HCEC 1CT (cell line): ENCODE data around the gene RNF17.
A peak's percentile ranks its signal among the peaks of the same experiment; 100 is the strongest.
"Not testable (repeated sequence)": the region's sequence is repeated elsewhere in the genome, so short reads cannot be mapped to it uniquely, and the experiment has no call there.

ENCODE experiments used
- DNase-seq: peaks from one replicate; pipeline ENCODE4 v3.0.0-alpha.2; 2017

Gene RNF17

GRCh38 chr13:24763596-24764275, at the start of gene RNF17:
Gene RNF17 (plus strand): TSS chr13:24764169. CDS start chr13:24764204, 35 bp downstream.
- no peak for DNase-seq

GRCh38 chr13:24716011-24716410, 48.0 kb upstream of the RNF17 start:
- no peak for DNase-seq

DNA sequence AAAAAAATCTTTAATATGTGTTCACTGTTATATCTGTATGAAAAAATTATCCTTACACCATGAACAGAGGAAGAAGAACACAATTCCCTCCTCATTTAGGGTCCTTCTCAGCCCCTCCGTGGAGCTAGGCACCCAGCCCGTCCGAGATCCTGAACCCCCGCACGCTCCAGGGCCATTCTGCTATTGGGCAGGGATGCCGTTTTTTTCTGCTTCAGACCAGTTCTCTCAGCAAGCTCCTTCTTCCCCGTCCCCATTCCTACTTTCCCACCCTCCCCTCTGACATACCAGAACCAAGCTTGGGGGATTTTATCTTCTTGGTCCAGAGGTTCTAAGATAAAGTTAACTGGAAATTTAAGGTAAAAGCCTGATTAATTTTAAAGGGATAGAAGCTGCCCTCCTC, 47.5 kb upstream of the RNF17 start:
- DNase-seq, result no peak

DNA sequence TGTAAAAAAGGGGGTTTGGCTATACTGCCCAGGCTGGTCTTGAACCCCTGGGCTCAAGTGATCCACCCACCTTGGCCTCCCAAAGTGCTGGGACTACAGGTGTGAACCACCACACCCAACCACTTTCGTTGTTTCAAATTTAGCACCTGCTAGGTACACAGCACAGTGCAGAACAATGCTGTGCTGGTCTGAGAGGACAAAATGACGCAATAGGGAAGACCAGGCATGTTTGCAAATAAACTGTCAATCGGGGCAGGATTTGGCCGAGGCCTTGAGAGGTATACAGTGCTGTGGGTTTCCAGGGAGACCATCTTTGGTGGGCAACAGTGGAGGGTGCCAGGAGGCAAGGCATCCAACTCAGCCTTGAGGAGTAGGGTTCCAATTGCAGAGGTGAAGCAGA, 46.8 kb upstream of the RNF17 start:
- no peak for DNase-seq

DNA sequence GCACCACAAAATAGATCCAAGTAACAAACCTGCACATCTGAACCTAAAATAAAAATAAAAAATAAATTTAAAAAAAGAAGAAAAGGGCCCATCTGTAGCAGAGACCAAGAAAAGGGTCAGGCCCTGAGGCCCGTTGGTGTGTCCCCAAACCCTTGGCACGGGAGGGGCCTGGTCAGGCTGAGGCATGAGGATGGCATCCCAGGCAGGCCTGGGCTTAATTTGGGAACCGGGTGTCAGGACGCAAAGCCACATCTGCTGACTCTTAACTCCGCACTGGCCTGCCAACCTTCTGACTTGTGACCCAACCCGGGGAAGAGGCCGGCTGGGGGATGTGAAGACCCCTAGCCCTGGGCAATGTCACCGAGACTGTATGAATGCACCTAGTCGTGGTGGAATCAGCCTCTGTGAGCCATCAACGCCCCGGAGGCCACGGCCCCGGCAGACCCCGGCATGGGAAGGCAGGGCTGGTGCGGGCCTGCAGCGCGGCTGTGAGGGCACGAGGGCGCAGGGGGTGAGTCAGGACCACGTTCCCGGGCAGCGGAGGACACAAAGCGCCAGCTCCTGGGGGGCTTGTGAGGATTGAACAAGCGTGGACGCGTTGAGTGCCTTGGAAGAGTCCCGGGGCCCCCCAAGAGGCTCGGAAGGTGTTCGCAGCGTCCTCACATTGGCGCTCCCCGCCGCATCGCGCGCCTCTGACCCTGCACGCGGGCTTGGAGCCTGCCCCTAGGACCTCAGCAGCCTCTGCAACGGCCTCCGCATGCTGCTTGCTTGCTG, 45.6 kb upstream of the RNF17 start:
- DNase-seq, result no peak

DNA sequence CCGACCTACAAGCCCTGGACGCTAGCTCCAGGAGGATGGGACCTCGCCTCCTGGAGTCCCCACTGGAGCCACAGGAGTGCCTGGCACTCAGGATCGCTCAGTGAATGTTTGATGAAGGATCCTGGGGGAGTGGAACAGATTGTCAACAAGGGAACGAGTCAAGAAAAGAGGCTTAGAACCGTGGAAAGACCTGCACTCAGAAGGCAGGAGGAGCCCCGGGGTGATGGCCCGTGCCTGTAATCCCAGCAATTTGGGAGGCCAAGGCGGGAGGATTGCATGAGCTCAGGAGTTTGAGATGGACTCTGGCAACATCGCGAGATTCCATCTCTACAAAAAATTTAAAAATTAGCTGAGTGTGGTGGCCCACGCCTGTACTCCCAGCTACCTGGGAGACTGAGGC, 44.8 kb upstream of the RNF17 start:
- DNase-seq, result no peak

DNA sequence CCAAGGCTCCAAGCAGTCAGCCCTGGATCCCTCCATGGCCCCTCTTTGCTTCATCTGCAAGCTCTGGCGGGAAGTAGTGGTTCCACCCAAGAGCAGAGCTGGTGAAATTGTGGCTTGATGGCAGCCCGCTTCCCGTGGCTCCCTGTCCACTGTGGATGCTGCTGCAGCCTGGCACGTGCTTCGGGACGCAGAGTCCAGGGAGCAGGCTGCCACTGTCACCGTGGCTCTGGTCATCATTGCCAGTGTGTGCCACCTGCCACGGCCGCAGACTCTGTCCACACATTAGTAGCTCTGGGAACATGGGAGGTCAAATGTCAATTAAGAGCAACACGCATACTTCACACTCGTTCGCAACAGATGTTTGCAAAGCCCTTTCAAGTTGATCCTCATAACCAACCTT, 40.8 kb upstream of the RNF17 start:
- no peak for DNase-seq

- DNase-seq, result no peak
Observed at GRCh38 chr13:24724714-24725113, 39.3 kb upstream of the RNF17 start.

DNA sequence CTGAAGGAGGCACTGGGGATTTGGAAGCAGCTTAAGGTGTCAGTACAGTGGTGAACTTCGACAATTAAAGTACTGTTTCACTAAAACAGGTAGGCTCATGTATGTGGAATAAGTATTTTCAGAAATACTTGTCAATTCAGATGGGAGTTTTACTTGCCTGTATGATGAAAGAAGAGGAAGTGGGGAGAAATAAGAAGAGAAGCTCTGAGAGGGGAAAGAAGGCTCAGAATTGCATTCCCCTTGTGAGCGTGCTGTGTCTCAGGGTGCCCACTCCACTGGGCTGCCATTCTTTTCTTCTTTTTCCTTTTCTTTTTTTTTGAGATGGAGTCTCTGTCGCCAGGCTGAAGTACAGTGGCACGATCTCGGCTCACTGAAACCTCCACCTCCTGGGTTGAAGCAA, 38.6 kb upstream of the RNF17 start:
- DNase-seq, result no peak

DNA sequence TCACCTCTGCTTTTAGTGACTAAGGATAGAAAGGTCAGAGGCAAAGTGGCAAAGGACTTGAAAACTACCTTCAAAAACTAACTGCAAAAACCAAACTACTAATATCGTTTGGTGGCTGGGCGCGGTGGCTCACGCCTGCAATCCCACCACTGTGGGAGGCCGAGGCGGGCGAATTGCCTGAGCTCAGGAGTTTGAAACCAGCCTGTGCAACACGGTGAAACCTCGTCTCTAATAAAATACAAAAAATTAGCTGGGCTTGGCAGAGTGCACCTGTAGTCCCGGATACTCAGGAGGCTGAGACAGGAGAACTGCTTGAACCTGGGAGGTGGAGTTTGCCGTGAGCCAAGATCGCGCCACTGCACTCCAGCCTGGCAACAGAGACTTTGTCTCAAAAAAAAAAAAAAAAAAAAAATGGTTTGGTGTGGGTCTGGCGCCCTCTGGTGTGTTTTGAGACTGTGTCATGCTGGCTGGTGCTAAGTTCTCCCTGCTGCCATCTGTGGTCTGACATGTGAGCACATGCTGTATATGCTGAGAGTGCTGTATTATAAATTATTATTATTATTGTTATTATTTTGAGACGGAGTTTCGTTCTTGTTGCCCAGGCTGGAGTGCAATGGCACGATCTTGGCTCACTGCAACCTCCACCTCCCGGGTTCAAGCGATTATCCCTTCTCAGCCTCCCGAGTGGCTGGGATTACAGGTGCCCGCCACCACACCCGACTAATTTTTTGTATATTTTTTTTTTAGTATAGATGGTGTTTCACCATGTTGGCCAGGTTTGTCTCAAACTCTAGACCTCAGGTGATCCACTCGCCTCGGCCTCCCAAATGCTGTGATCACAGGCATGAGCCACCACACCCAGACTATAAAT, 36.0 kb upstream of the RNF17 start:
- DNase-seq, result peak; percentile 77

GRCh38 chr13:24730873-24731567, 32.9 kb upstream of the RNF17 start:
- DNase-seq, result not testable (repeated sequence)

DNA sequence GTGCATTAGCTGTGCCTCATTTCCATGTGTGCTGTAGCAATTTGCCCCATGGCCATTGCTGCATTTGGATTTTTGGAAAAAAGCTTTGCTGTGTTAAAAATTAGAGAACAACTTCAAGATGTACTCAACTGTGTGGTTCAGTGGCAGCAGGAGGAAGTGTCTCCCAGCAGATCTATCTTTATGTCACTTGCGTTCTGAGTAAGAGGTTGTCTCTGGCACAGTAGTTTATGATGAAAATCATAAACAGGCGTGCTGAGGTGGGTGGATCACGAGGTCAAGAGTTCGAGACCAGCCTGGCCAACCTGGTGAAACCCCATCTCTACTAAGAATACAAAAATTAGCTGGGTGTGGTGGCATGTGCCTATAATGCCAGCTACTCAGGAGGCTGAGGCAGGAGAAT, 29.0 kb upstream of the RNF17 start:
- DNase-seq, result no peak

- DNase-seq, result no peak
Observed at GRCh38 chr13:24737042-24737441, 26.9 kb upstream of the RNF17 start.

DNA sequence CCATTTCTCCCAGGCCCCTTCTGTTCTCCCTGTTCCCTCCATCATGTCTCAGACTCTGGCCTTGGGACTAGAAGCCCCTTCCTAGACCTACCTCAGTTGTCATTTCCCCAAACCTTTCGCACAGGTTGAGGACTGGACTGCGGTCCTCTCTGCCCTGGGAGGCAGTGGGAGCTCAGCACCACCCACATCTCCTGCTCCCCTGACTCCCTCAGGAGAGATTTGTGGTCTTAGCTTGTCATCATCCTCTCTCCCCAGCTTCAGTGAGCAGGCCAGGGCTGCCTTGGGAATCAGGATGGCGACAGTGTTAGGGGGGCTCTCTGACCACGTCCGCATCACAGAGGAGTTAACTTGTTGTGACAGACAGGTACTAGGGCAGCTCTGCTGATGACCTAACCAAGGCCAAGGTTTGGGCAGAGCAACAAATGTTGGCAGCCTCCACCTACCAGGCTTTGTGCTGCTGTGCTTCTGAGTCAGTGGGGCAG, 25.6 kb upstream of the RNF17 start:
- DNase-seq, result no peak

DNA sequence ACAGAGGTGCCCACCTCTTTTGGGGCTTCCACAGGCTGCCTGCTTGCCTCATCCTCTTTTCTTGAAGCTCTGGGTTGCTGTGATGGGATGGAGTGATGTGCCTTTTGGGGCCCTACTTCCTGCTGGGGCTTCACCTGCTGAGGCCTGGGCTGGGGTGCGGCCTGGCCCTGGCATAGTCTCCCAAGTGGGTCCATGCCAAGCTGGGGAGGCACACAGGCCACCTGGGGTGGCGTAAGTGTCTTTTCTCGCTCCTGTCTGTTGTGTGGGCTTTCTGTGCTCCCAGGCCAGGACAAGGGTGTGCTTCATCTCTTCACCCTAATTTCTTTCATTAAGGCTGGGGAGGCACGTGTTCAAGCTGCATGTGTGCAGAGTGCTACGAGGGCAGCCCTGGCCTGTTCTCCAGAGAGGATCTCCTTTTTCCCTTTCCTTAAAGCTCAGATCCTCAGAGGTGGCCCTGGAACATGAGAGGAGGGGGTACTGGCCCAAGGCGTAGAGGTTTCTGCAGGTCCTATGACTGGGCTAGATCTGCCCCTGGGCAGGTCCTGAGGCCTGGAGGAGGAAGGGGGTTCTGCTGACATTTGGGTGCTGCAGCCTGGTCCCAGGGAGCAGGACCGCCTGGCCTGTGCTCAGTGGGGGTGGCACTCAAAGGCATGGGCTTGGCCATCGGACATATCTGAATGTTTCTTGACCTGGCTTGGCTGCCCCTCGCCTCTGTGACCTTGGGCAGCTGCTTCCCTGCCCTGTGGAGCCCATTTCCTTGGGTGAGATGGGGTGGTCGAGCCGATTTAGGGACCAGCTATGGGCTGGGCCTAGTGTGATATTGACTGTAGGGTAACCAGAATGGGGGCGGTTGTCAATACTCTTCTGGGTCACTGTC, 23.7 kb upstream of the RNF17 start:
- no peak for DNase-seq

DNA sequence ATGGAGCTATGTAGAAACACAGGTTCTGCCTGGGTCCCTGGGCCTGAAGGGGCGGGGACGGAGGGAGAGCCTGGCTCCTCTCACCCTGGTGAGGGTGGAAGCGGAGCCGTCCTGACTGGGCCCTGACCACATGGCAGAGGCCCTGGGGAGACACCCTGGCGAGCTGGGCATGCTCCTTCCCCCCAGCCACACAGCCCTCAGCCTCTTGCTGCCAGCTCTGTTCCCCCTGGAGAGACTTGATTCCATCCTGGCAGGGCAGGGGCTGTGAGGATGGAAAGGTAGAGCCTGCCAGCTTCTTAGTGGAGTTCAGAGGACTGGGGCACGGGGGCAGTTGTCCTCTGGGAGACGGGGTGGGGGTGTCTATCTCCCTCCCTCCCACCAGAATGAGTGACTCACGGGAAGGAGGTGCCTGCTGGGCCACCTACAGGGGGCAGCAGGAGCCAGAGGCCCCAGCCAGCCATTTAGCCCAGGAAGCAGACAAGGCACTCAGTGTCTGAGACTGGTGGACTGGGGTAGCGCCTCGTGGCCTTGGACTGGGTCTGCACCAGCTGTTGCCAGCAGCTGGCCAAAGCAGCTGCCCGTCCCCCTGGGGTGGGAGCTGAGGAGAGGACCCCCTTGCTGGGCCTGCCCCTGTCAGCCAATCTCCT, 22.8 kb upstream of the RNF17 start:
- DNase-seq, result no peak

DNA sequence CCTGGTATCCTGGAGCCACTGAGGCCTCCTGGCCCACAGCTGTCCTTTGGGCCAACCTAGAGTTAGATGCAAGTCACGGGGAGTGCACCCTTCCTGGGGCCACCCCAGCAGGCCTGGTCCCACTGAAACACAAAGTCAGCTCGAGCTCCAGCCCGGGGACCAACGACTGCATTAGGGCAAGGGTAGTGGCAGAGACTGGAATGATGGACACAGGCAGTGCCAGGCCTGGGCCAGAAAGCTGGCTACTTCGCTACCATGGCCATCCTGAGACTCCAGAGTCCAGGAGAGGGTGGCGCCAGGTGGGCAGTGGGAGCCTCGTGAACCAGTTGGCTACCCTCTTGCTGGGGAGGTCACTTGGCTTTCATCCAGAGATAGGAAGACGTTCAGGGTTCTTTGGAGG, 22.2 kb upstream of the RNF17 start:
- no peak for DNase-seq

DNA sequence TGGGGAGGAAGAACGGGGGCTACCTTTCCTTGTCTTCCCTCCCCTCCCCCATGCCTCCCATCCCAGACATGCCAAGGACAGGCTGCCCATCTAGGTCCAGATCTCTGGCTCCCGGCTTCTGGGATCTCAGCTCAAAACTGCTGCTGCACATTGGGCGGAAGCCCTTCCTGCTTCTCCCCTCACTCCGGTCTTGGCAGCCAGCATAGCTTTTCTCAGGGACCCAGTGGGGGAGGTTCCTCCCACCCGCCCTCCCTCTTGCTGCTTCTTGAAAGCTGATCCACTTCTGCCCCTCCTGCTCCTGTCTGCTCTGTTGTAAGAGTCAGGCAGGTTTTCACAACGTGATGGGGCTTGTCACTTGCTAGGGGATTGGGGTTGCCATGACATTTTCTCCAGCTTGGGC, 21.7 kb upstream of the RNF17 start:
- no peak for DNase-seq

DNA sequence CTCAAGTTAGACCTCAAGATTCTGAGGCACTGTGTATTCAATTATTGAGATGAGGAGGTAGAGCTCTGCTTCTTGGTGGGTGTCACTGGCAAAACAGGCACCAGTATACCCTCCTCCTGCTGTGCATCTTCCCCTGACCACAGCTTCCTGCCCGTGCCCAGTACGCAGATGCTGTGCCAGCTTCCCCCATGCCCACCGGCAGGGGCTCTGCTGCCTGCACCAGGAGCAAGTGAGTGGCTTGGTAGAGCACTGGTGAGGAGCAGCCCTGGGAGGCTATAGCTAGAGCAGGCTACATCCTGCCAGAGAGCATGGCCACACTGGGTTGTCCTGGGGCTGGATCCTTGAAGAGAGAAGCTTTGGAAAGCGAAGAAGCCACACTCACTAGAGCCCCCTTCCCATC, 21.0 kb upstream of the RNF17 start:
- DNase-seq, result no peak

- no peak for DNase-seq
Observed at GRCh38 chr13:24744247-24744646, 19.7 kb upstream of the RNF17 start.

- no peak for DNase-seq
Observed at GRCh38 chr13:24745516-24745860, 18.5 kb upstream of the RNF17 start.
